Iris pigment epithelial cell (primary cell): ENCODE data around the gene COL27A1.
"Not testable (repeated sequence)": the region's sequence is repeated elsewhere in the genome, so short reads cannot be mapped to it uniquely, and the experiment has no call there.

ENCODE experiments used
- DNase-seq: peaks from one replicate; pipeline ENCODE4 v3.0.0-alpha.2; 2011; ENCODE audit warnings: low read depth

COL27A1 gene

DNA sequence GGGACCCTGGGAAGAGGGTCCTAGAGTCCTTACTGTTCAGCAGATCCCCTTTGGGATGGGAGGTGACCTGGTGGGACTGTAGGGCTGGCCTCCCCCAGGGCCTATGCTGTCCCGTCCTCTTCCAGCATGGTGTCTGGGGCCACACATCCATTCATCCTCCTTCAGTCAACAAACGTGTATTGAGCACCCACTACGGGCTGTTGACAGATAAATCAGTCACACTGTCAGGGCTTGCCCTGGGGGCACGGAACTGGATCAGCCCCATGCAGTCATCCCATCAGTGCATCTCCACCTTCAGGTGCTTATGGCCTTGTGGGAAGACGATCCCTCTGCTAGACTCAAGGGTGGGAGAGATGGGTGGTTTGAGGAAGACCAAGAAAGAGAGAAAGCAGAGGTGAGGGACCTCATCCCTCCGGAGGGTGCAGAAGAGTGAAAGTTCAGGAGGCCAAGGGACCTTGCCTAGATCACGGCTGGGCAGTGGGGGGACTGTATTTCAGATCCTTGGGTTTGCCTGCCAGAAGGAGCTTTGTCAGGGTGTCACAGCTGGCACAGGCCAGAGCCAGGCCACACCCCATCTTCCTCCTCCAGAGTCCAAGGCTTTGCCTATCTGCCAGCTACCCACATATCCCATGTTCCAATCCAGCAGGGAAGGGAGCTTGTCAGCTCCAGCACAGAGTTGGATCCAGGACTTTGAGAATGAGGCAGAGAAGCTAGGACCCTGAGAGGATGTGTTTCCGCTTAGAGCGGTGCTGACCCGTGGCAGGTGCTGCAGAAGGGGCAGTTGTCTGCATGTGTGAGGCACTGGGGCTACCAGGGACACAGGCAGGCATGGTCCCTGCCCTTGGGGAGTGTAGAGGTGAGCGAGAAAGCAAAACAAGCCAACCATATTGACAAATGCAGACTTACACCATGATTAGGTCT, 30.5 kb downstream of the COL27A1 start:
- no peak for DNase-seq

- no peak for DNase-seq
Observed at GRCh38 chr9:114186605-114187289, 31.4 kb downstream of the COL27A1 start.

GRCh38 chr9:114187827-114188226, 32.5 kb downstream of the COL27A1 start:
- DNase-seq: no peak

GRCh38 chr9:114189823-114190562, 34.7 kb downstream of the COL27A1 start:
- DNase-seq: no peak

DNA sequence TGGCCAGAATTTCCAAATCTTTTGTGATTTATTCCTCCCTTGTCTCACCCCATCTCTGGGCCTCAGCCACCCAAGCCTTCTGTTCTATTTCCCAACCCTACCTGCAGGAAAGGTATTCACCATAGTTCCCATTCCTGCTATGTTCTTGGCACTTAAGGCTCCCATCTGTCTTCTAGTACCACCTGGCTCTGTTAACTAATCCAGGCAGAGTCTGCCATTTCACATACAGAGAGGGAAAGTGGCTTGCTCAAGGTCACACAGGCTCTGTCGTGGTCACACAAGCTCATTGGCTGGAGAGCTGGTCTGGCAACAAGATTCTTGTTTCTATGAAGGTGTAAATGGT, 35.2 kb downstream of the COL27A1 start:
- no peak for DNase-seq

DNA sequence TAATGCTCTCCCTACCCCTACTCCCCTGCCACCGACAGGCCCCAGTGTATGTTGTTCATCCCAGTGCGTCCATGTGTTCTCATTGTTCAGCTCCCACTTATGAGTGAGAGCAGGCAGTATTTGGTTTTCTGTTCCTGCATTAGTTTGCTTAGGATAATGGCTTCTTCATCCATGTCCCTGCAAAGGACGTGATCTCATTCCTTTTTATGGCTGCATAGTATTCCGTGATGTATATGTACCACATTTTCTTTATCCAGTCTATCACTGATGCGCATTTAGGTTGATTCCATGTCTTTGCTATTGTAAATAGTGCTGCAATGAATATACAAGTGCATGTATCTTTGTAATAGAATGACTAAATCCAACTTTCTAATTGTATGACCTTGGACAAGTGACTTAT, 36.1 kb downstream of the COL27A1 start:
- not testable (repeated sequence) for DNase-seq

DNA sequence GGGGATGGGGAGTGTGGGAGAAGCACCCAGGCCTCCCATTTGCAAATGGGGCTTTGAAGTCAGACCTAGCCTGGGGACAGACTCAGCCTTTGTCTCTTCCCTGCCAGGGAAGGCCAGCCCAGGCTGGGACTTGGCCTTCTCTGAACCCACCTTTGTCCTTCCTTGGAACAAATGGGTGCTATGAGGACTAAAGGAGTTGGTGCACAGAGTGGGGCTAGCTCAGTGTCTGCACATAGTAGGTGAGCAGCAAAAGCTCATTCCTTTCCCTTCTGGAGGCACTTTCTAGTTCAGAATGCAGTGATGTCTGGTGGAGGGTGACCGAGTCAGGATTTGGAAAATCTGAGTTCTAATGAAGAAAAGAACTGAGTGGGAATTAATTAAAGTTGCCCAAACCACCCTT, 37.2 kb downstream of the COL27A1 start:
- no peak for DNase-seq

DNA sequence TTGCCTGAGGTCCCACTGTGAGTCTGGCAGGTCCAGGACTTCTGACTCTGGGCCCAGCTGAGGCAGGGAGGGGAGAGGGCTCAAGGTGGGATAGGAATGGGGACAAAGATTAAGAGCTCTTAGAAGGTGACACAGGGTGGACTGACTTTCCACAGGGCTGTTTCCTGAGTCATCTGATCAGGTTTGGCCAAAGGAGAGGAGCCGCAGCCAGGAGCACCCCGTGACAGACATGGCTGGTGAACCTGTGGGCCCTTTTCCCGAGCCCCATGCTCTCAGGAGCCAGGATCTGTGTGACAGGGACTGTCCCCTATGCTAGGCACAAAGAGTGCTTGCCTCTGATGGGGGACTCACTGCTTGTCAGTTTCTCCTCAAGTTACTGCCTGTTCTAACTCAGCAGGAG, 37.8 kb downstream of the COL27A1 start:
- DNase-seq: no peak

DNA sequence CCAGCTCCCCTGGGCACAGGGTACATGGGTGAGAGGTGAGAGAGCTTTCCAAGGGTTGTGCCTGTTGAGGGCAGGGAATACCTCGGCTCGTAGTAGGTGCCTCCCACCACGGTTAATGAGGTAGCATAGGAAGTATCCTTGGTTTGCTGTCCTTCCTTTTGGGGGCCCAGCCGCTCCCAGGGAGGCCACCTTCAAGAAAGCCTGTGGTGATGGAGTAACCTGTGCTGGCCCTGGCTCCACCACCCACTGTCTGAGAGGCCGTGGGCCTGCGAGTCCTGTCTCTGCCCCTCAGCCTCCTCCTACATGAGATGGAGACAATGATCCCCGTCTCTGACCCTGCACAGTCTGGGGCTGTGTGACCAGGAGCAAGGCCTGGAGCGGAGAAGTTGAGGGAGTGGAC, 40.8 kb downstream of the COL27A1 start:
- DNase-seq: no peak

DNA sequence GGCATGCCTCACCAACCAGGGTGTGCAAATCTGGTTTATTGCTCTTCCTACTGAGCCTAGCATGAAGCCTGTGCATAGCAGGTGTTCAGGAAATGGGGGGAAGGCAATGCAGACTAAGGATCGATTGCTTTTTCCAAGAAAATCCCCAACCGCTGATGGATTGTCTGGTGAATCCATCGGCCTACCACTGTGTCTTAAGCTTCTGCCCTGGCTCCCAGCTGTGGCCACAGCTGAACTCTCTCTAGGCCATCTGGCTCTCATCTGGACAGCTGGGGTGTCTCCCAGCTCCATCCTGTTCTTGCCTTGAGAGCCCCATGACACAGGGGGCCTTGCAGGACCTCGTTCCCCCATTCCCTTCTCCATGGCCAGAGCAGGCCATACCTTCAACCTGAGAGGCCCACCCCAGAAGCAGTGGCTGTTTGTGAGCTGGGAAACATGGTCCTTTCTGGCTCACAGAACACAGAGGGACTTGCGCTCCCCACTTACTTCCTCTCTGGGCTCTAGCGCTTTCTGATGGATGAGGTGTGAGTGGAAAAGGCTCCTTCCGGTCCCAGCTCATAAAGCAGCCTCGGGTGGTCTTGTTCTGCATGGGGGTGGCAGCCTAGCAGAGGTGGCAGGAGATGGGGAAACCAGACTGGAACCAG, 41.8 kb downstream of the COL27A1 start:
- no peak for DNase-seq

- no peak for DNase-seq
Observed at GRCh38 chr9:114198249-114199040, 43.1 kb downstream of the COL27A1 start.

- DNase-seq: peak; percentile 28
Observed at GRCh38 chr9:114200721-114201300, 45.5 kb downstream of the COL27A1 start.

DNA sequence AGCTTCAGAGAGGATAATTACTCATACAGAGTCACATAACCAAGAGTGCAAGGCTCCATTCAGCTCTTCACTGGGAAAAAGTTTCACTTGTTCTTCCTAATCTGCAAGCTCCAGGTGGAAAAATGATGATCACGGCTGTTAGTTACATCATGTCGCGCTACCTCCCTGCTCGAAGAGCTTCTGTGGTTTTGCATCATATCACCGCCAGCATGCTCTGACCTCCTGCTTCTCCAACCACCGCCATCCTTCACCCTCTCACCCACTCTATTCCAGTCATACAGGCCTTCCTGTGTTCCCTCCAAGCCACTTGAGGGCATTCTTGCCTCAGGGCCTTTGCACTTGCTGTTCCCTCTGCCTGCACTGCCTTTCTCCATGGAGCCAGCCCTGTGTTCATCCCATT, 47.1 kb downstream of the COL27A1 start:
- no peak for DNase-seq

GRCh38 chr9:114202849-114203248, 47.5 kb downstream of the COL27A1 start:
- DNase-seq: peak; percentile 53

DNA sequence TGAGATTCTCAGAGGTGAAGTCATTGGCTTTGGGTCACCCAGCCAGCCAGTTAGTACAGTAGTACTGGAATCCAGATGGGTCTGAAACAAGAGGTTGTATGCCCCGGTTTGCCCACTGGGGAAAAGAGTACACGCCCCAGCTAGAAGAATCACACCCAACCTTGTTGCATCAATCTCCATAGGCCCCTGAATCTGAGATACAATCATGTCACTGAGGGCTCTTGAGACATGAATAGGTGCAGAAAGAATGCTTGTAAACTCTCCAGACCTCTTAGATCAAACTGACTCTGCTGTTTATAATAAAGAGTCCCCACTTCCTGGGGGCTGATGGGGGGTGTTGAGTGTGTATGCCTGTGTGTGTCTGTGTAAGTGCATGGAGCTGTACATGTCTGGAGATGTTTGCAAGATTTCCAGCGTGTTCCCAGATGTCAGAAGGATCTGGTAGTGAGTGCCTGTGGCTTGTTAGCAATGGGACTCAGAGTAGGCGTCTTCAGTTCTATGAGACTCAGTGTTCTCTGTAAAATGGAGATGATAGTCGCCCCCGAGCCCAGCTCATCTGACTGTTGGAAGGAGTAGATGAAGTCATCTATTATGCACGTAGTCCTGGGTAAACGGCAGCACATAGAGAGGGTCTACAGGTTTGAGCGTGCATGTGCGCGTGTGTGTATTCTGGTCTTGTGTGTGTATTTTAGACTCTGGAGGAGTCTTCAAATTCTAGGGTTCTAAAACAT, 48.2 kb downstream of the COL27A1 start:
- no peak for DNase-seq

- no peak for DNase-seq
Observed at GRCh38 chr9:114204265-114204664, 48.9 kb downstream of the COL27A1 start.

GRCh38 chr9:114205171-114206015, 50.1 kb downstream of the COL27A1 start:
- no peak for DNase-seq

GRCh38 chr9:114206221-114206789, 51.0 kb downstream of the COL27A1 start:
- DNase-seq: no peak
